Testis (tissue), 2 donors: Measurements from ENCODE around the gene ZDHHC8.

Experiments
- CTCF ChIP-seq, 3 experiments: fragments of 450-650 bp in 2 of 3; fragments of 200-600 bp in 1 of 3; sonication (generic) in 1 of 3; IDR thresholded peaks; one replicate each; pipeline ENCODE4 v1.5.1; 2016 to 2019; ENCODE audit warnings: antibody characterized with exemption in 3 of 3, mild to moderate bottlenecking in 2 of 3, moderate library complexity in 1 of 3
- POLR2A ChIP-seq: fragments of 450-650 bp; IDR thresholded peaks from one replicate; pipeline ENCODE4 v1.6.1; 2017; ENCODE audit warnings: antibody characterized with exemption, mild to moderate bottlenecking, moderate library complexity

DNA sequence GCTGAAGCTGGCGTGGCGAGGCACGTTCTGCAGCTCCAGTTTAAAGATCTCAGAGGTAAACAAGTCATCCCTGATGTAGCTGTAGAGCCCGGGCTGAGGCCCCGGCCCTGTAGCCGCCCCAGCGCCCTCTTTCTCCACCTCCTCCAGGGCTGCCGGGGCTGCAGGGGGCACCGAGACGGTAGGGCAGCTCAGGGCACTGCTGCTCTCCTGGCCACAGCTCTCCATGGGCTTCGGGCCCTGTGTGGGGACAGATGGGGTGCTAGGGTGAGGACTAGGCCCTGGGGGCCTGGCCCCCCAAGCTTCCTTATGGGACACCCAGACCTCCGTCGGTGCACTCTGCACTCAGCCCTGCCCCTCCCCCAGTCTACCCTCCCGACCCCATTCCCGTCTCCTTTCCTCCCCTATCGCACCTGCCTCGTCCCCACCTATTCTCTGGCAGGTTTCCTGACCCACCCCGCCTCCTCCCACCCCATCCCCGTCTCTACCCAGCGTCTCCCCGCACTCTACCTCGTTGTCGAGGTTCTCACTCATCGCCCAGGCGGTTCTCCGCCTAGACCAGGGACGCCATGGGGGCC is 15.1 kb upstream of the ZDHHC8 start:
- TF ChIP-seq POLR2A (no peak), CTCF (IDR thresholded peaks at IDR 0.05) (no peak)
